NCI-H82 treated with DMSO at 0.1 percent for 48 hours (cell line): Measurements from ENCODE around the gene PDE3B.
"Not testable (repeated sequence)": the region's sequence is repeated elsewhere in the genome, so short reads cannot be mapped to it uniquely, and the experiment has no call there.

Source experiments
- DNase-seq: peaks from one replicate; lab custom pipeline; 2025; ENCODE audit not compliant: unreplicated experiment; lab: John Stamatoyannopoulos, UW

PDE3B gene

DNA sequence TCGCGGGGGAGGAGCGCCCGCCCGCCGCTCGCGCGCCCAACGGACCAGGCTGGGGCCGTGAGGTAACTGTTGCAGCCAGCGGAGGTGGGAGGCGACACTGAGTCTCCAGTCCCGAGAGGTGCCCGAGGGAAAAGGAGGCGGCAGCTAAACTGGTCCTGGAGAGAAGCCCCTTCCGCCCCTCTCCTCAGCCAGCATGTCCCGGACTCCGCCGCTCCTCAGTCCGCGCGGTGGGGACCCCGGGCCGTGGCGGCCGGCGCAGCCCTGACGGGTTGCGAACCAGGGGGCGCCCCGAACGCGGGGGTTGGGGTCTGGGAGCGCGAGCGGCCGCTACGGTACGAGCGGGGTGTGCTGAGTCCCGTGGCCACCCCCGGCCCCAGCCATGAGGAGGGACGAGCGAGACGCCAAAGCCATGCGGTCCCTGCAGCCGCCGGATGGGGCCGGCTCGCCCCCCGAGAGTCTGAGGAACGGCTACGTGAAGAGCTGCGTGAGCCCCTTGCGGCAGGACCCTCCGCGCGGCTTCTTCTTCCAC lies at the start of gene PDE3B:
Gene PDE3B, plus strand, starts transcription at position 108 of the 529 bp plus-strand sequence. Its CDS starts 272 bp downstream, at position 380.
- peak; percentile 21 for DNase-seq

DNA sequence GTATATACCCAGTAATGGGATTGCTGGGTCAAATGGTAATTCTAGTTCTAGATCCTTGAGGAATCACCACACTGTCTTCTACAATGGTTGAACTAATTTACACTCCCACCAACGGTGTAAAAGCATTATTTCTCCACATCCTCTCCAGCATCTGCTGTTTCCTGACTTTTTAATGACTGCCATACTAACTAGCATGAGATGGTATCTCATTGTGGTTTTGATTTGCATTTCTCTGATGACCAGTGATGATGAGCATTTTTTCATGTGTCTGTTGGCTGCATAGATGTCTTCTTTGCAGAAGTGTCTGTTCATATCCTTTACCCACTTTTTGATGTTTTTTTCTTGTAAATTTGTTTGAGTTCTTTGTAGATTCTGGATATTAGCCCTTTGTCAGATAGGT lies 48.3 kb upstream of the PDE3B start:
- DNase-seq, result not testable (repeated sequence)

- DNase-seq, result no peak
These were observed 35.9 kb upstream of the PDE3B start for GRCh38 chr11:14607713-14608112.

DNA sequence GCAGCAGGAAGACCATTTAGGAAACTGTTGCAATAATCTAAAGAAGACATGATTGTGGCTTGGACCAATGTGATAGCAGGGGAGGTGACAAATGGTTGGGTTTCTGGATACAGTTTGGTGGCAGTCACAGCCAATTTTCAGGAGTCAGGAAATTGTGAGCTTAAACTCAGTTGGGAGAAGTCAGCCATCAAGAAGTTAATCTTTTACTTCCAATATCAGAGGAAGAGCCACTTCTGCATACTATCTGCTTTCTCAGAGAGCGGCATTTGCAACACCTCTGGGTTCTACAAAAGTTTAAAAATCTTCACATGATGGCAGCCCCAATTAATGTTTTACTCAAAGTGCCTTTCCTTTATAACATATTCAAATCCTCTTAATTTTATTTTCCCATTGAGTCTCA lies 33.7 kb upstream of the PDE3B start:
- DNase-seq, result no peak

DNA sequence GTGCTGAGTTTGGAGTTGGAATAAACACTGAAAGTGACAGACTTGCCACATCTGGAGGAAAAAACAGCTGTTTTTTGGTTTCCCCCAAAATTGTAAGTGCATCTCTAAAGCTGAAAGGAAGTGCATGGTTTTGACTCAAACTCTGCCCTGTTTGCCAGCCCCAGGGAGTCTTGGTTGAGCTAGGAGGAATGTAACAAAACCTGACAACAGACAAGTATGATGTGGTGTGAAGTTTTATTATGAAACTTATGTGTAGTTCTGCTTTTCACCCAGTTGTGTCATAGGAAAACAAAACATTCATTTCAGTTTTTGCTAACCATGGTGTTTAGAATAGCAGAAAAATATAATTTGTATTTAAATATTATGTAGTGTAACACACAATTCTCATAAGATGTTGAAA lies 31.7 kb upstream of the PDE3B start:
- DNase-seq, result no peak

GRCh38 chr11:14612694-14613093 lies 30.9 kb upstream of the PDE3B start:
- DNase-seq, result no peak

DNA sequence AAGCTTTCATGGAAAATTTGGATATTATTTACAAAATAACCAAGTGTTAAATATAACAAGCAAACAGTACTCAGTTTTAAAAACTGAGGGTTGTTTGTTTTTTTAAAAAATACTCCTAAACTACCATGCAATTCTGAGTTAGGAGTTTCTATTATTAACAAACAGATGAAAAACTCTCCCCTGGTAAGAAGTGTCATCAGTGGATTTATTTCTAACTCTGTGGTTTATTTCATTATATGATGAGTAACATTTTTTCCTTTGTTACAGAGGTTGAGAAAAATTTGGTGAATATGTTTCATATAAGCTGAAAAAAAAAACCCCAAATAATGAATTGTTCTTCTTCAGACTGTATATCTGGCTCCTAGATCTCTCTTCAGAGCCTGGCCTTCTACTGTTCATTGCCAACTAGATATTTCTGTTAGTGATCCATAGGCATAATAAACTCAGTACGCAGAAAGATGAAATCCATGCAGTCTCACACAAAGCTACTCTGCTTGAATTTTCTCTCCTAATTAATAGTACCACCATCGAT lies 29.4 kb upstream of the PDE3B start:
- DNase-seq, result no peak

DNA sequence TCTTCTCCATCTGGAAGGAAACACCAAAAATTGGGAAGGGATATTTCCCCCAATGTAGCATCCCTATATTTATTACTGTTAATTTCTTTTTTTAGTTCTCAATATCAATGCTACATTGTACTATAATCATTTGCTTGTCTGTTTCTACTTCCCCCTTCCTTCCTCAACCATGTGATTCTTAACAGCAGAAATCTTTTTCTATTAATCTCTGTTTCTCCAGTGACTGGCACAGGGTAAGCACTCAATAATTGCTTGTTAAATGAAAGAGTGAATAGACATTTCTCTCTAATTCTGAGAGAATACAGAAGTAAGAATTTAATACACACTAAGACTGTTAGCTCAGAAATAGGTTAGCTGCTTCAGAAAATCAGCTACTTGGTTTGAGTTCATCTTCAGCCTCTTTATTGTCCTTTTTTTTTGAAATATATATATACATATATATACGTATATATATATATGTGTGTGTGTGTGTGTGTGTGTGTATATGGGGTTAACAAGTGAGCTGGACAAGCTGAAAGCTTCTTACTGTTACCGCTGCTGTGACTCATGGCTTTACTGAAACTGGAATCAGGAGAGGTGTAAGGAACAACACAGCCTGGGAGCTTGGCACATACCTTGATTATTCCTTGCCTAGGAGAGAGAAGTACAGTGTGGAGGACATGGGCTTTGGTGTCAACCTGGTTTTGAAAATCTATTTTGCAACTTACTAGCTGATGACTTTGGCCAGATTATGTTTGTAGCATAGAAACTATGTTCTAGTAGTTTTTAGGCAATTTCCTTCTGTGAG lies 26.2 kb upstream of the PDE3B start:
- DNase-seq, result no peak

GRCh38 chr11:14618060-14618459 lies 25.5 kb upstream of the PDE3B start:
- no peak for DNase-seq

- no peak for DNase-seq
These were observed 23.7 kb upstream of the PDE3B start for GRCh38 chr11:14619603-14620531.

DNA sequence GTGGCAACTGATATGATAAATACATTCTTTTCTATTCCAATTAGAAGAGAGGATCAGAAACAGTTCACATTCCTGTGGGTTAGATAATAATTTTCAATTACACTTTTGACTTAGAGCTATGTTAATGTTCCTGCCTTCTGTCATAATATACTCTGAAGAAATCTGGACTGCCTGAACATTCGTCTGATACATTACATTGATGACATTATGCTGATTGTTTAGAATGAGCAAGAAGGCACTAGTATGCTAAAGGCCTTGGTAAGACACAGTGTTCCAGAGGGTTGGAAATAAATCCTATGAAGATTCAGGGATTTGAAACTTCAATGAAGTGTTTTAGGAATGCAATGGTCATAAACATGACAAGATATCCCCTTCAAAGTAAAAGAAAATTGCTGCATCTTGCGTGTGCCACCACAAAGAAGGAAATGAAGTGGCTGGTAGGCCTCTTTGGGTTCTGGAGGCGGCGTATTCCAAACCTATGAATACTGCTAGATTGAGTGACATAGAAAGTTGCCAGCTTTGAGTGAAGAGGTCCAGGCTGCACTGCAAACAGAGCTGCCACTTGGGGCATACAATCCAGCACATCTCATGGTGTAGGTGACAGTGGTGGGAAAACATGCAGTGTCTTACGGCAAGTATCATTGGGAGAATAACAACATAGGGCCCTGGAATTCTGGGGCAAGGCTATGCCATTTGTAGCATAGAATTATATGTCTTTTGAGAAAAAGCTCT lies 21.2 kb upstream of the PDE3B start:
- no peak for DNase-seq

GRCh38 chr11:14623036-14623435 lies 20.6 kb upstream of the PDE3B start:
- DNase-seq, result no peak

DNA sequence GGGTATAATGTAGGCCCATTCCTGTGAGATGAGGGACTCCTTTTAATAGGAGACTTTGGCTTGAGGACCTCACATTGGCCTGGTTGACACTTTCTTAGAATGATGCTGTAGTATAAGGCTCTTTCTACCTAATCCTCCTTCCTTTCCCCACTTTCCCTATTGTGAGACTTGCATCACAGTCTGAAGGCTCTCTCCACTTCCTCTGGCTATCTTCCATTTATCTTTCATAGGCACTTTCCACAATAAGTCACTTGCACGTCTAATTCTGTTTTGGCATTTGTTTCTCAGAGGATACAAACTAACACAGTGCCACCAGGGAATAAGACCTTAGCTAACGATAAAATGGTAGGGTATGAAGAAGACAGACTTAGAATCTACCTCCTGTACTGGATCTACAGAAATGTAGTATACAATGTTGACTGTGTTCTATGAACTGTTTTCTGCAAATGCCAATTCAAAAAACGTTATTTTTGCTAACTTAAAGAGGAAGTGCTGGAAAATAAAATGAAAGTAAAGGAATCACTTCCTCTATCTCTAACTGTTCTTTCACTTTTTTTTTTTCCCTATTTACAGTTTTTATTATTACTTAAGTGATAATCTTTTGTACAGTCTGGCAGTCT lies 17.9 kb upstream of the PDE3B start:
- DNase-seq, result no peak

DNA sequence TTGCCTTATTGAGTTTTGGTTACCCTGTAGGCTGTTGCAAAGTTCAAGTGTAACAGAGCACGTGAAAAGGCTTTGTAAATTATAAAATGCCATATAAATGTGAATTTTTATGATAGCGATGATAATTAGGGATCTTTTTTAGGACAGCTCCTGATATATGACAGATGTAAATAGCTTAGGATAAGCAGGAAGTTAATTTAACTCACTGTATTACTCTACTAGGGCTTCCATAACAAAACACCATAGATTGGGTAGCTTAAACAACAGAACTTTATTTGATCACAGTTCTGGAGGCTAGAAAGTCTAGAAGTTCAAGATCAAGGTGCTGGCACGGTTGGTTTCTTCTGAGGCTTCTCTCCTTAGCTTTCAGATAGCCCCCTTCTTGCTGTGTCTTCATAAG lies 17.0 kb upstream of the PDE3B start:
- DNase-seq, result no peak

- not testable (repeated sequence) for DNase-seq
These were observed 9.9 kb upstream of the PDE3B start for GRCh38 chr11:14633506-14634224.

GRCh38 chr11:14634813-14635212 lies 8.8 kb upstream of the PDE3B start:
- no peak for DNase-seq

GRCh38 chr11:14635546-14635945 lies 8.1 kb upstream of the PDE3B start:
- no peak for DNase-seq

- DNase-seq, result no peak
These were observed 7.5 kb upstream of the PDE3B start for GRCh38 chr11:14636119-14636518.

GRCh38 chr11:14637868-14638409 lies 5.7 kb upstream of the PDE3B start:
- no peak for DNase-seq
